ENCODE measurements around the gene OR52N5.

The OR52N5 gene

GRCh38 chr11:5749836-5750235, 33.3 kb downstream of the OR52N5 start:
- no peak for TF ChIP-seq CTCF (IDR thresholded peaks at IDR 0.05; ENCODE audit: low read depth, low read length, missing control alignments)
- DNase-seq (ENCODE audit: low read depth) = no peak
- no peak overlapping the region for H3K4me3 ChIP-seq (ENCODE audit: low read depth, low read length)

- no peak for DNase-seq (ENCODE audit: low read depth)
- no peak overlapping the region for H3K4me3 ChIP-seq (ENCODE audit: low read depth, low read length)
- TF ChIP-seq CTCF (IDR thresholded peaks at IDR 0.05; ENCODE audit: low read depth, low read length, missing control alignments) = no peak
Observed at GRCh38 chr11:5746614-5747013, 36.5 kb downstream of the OR52N5 start.

GRCh38 chr11:5738431-5738830, 44.7 kb downstream of the OR52N5 start:
- no peak for TF ChIP-seq CTCF (IDR thresholded peaks at IDR 0.05; ENCODE audit: low read depth, low read length, missing control alignments)
- DNase-seq (ENCODE audit: low read depth) = no peak
- H3K4me3 ChIP-seq (ENCODE audit: low read depth, low read length) = no peak overlapping the region

- no peak for TF ChIP-seq CTCF (IDR thresholded peaks at IDR 0.05; ENCODE audit: low read depth, low read length, missing control alignments)
- DNase-seq (ENCODE audit: low read depth) = no peak
- no peak overlapping the region for H3K4me3 ChIP-seq (ENCODE audit: low read depth, low read length)
Observed at GRCh38 chr11:5737670-5738392, 45.3 kb downstream of the OR52N5 start.

- no peak for DNase-seq (ENCODE audit: low read depth)
- TF ChIP-seq CTCF (IDR thresholded peaks at IDR 0.05; ENCODE audit: low read depth, low read length, missing control alignments) = no peak
- no peak overlapping the region for H3K4me3 ChIP-seq (ENCODE audit: low read depth, low read length)
Observed at GRCh38 chr11:5737091-5737490, 46.1 kb downstream of the OR52N5 start.

- H3K4me3 ChIP-seq (ENCODE audit: low read depth, low read length) = no peak within 1 kb of the TSS
- DNase-seq (ENCODE audit: low read depth) = no peak
- TF ChIP-seq CTCF (IDR thresholded peaks at IDR 0.05; ENCODE audit: low read depth, low read length, missing control alignments) = no peak
Observed at GRCh38 chr11:5736396-5736795, 46.8 kb downstream of the OR52N5 start, which contains the start of gene OR56B1. OR56B1 (plus strand) TSS chr11:5736448; CDS start chr11:5736517, 69 bp downstream.

GRCh38 chr11:5727691-5728090, 55.5 kb downstream of the OR52N5 start:
- DNase-seq (ENCODE audit: low read depth) = no peak
- no peak overlapping the region for H3K4me3 ChIP-seq (ENCODE audit: low read depth, low read length)
- TF ChIP-seq CTCF (IDR thresholded peaks at IDR 0.05; ENCODE audit: low read depth, low read length, missing control alignments) = no peak
